Measurements from ENCODE around the gene MSI2. TPM values are rescaled to one million over a fixed set of nuclear protein-coding genes. Genes with fewer than 3 reads are reported as not detected.
"Not testable (repeated sequence)": the region's sequence is repeated elsewhere in the genome, so short reads cannot be mapped to it uniquely, and the experiment has no call there.

MSI2 gene
- total RNA-seq, 1 donor from 2014 or later = 96.8 TPM

GRCh38 chr17:57489321-57489720 lies 233.0 kb downstream of the MSI2 start:
- DNase-seq (ENCODE audit: missing footprints) = no peak

DNA sequence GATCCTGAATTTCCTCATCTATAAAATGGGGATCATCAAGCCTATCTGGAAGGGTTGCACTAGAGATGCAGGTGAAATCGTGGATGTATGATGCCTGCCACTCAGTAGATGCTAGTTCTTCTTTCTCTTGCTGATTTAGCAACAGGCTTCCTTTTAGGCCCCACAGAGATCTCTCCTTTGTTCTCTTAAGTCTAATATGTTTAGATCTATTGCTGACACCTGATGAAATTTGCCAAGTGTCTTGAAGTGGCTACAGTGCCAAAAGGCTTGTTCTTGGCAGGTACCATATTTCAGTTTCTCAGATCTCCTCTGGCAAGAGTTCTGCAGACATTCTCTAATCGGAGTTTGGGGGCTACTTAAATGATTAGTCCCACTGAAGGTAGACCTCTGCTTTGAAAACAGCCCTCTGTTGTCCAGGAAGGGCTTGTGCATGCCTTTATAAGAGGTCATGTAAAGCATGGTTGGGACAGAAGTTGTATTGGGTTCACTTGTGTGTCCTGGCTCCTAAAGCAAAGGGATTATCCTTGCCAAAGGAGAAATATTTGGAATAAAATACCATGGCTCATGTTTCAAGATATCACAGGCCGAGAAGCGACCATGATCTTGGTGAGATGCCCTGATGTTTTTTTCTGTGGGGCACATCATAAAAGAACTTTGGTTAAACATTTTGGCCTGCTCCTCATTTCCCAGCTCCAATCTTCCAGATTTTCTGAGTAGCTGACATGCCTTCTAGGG lies 234.0 kb downstream of the MSI2 start:
- ATAC-seq (no peak), DNase-seq (ENCODE audit: missing footprints) (no peak)
- intact Hi-C loops (cut with DNase I) = no loop called here

More at GRCh38 chr17:57489321-57489720, 233.0 kb downstream of the MSI2 start:
- ATAC-seq = no peak
- intact Hi-C loops (cut with DNase I) = no loop called here

DNA sequence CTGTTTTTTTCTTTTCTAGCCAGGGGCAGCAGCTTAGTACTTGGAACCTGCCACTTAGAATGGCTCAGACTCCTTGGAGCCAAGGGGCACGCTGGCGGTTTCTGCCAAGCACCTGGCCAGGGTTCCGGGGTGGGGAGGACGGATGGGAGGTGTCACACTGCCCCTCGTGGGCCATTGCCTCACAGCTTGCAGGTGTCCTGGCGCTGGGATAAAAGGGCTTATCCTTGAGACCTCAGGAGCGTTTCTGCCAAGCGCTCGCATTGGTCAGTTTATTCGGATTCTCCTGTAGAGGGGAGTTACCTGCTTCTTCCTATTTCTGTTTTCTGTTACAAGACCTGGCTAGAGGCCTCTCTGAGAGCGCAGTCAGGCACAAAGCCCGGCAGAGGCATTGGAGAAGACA lies 234.6 kb downstream of the MSI2 start:
- no peak for ATAC-seq
- no peak for DNase-seq (ENCODE audit: missing footprints)
- intact Hi-C loops (cut with DNase I) = no loop called here

DNA sequence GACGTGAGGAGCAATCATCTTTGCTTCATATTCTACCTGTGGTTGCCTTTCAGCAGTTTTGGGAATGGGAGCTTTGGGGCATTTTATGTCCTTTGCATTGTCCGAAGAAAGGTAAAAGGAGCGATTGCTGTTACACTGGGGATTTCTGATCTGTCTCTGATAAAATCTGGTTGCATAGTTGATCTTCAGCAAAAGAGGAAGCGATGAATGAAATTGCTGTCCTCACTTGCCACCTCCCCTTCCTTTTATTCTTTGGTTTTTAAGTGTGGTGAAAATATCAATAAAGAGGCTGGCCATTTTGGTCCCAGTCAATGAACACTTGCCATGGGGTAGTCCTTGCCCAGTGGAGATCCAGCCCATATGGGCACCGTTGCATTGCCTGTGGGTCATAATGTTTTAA lies 236.8 kb downstream of the MSI2 start:
- intact Hi-C loops (cut with DNase I) = no loop called here
- ATAC-seq (no peak), DNase-seq (ENCODE audit: missing footprints) (no peak)

DNA sequence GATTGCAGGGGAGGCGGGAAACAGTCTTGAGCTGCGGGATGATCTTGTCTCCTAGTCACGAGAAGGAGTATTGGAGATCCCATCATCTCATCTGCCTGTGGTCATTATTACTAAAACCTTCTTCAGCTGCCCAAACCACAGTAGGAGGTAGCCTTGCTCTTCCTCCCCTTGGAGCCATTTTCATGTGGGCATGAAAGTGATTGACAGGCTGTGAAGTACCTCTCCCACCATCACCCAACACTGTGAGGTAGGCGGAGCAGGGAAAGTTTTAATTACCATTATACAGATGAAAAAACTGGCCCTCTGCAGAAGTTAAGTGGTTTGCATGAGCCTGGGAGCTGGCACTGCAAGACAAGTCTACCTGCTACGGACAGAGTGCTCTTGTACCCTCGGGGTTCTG lies 237.3 kb downstream of the MSI2 start:
- DNase-seq (ENCODE audit: missing footprints) (no peak), ATAC-seq (no peak)
- intact Hi-C loops (cut with DNase I) = no loop called here

- intact Hi-C loops (cut with DNase I) = no loop called here
- ATAC-seq (no peak), DNase-seq (ENCODE audit: missing footprints) (no peak)
Measured at GRCh38 chr17:57494443-57494842, 238.1 kb downstream of the MSI2 start.

GRCh38 chr17:57495771-57496170 lies 239.4 kb downstream of the MSI2 start:
- no peak for DNase-seq (ENCODE audit: missing footprints)
- ATAC-seq = no peak
- intact Hi-C loops (cut with DNase I) = no loop called here

DNA sequence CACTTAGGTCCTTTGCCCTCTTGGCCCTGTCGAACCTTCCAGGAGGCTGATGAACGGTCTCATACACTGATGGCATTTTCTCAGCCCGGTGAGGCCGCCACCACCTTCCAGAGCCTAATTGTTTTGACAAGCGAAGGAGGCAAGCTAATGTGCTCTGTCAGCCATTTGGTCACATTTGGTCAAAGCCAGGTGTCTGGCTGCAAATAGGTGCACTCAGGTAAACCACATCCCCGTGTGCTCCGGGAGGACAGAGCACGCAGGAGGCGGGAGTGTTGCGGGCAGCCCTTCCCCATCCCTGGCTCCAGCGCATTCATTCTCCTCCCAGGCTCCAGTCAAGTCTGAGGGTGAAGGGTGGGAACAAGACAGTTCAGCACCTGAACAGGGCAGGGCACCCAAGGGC lies 240.1 kb downstream of the MSI2 start:
- DNase-seq (ENCODE audit: missing footprints) (no peak), ATAC-seq (no peak)
- intact Hi-C loops (cut with DNase I) = no loop called here

GRCh38 chr17:57498443-57498842 lies 242.1 kb downstream of the MSI2 start:
- intact Hi-C loops (cut with DNase I) = no loop called here
- DNase-seq (ENCODE audit: missing footprints) (no peak), ATAC-seq (no peak)

DNA sequence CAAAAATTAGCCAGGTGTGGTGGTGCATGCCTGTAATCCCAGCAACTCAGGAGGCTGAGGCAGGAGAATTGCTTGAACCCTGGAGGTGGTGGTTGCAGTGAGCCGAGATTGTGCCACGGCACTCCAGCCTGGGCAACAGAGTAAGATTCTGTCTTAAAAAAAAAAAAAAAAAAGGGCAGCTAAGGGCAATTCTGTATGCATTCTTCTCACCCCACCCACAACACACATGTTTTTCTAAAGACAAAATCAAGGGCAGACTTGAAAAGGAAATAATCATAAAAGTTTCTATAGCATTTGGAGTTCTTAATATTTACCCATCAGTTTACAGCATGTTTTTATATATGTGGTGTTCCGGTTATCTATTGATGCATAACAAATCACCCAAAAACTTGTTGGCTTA lies 242.9 kb downstream of the MSI2 start:
- intact Hi-C loops (cut with DNase I); ATAC-seq; DNase-seq (ENCODE audit: missing footprints): not testable (repeated sequence)

DNA sequence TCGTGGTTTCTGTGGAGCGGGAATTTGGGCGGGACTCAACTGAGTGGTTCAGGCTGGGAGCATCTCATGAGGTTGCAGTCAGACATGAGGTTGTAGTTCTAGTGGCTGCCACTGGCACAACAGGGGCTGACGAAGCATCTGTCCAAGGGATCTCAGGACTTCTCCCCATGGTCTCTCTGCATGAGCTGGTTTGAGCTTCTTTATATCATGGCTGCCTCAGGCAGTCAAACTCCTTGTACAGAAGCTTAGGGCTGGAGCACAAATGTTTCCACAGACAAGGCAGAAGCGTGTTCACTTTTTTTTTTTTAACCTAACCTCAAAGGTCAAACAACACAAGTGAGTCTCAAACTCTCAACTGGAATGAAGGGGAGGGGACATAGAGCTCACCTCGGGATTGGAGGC lies 243.3 kb downstream of the MSI2 start:
- DNase-seq (ENCODE audit: missing footprints) (no peak), ATAC-seq (no peak)
- intact Hi-C loops (cut with DNase I) = loop anchor here (10.0 kb wide), 1 partner anchor 75 kb away; no protein-coding TSS in a partner anchor

DNA sequence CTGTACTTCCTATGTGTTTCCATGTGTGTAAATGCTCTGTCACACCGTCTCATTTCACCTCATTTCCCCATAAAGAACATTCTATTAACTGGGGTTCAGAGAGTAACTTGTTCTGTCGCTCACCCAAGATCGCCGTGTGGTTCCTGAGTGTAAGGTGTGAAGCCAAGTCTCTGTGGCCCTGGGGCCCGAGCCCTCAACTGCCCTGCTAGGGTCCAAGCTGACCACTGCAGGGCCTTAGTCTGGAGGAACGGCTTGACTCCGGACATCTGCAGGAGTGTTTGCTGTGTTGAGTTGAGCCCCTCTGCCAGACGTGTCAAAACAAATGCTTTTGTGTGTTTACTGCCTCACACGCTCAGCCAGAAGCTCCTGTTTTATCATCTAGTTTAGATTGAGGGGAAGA lies 244.7 kb downstream of the MSI2 start:
- peak; percentile 21 for ATAC-seq
- intact Hi-C loops (cut with DNase I) = loop anchor here (10.0 kb wide), 1 partner anchor 74 kb away; no protein-coding TSS in a partner anchor
- DNase-seq (ENCODE audit: missing footprints) = no peak

DNA sequence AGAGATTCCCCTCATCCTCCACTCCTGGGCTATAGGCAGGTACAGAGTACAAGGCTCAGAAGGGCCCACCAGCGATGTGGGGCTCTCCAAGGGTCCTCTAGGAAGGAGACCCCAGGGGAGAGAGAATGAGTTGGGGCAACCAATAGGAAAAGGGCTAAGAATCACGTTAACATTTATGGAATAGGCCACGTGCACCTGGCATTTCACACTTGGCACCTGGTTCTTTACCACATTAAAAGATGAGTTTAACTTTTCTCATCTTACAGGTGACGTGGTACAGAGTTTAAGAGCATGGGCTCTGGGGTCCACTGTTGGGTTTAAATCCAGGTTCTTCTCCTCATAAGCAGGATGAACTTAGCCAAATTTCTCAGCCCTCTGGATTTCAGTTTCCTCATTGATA lies 245.7 kb downstream of the MSI2 start:
- intact Hi-C loops (cut with DNase I) = loop anchor here (10.0 kb wide), 1 partner anchor 73 kb away; no protein-coding TSS in a partner anchor
- DNase-seq (ENCODE audit: missing footprints) (no peak), ATAC-seq (no peak)

DNA sequence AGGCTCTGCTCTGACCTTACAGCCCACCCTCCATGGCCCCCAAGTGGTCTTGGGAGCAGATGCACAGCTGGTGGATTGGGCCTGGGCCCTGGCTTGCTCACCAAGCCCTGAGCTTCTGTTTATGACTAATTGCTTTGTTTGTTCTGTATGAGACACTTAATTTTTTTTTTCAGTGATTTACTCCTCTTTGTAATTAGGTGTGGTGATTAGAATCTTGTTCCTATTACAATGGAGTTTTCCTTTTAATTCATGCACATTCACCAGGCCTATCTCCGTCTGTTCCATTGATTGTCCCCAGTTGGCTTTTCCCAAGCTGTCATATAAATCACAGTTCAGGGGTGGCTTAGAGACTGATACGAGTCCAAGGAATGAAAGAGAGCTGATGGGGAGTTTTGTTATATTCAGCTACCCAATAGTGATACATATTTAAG lies 246.5 kb downstream of the MSI2 start:
- DNase-seq (ENCODE audit: missing footprints) (no peak), ATAC-seq (no peak)
- intact Hi-C loops (cut with DNase I) = loop anchor here (10.0 kb wide), 1 partner anchor 72 kb away; no protein-coding TSS in a partner anchor

DNA sequence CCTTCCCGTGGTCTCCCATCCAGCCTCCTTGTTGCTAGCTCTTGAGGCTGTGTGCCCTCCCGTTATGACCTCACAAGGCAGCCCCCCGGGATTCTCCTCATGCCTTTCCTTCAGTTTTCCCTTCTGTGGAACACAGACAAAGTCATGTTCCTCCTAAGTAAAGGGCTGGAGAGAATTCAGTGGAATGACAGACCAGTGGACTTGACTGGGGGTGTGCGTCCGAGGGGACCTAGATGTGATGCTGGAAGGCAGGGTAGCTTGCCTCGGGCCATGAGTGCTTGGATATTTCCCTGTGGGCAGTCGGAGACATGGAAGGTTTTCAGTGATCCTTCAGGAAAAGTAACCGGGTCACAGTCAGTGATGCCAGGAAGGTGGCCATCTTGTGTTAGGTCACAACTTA lies 247.9 kb downstream of the MSI2 start:
- ATAC-seq (no peak), DNase-seq (ENCODE audit: missing footprints) (no peak)
- intact Hi-C loops (cut with DNase I) = loop anchor here (10.0 kb wide), 1 partner anchor 71 kb away; no protein-coding TSS in a partner anchor

- DNase-seq (ENCODE audit: missing footprints) = no peak
- intact Hi-C loops (cut with DNase I) = loop anchor here (10.0 kb wide), 1 partner anchor 69 kb away; no protein-coding TSS in a partner anchor
- peak; percentile 40 for ATAC-seq
Measured at GRCh38 chr17:57505841-57506773, 249.8 kb downstream of the MSI2 start.

GRCh38 chr17:57506774-57507127 lies 250.4 kb downstream of the MSI2 start:
- intact Hi-C loops (cut with DNase I) = loop anchor here (10.0 kb wide), 1 partner anchor 68 kb away; no protein-coding TSS in a partner anchor
- peak; percentile 14 for ATAC-seq
- no peak for DNase-seq (ENCODE audit: missing footprints)

- ATAC-seq = no peak
- DNase-seq (ENCODE audit: missing footprints) = no peak
- intact Hi-C loops (cut with DNase I) = loop anchor here (10.0 kb wide), 1 partner anchor 67 kb away; no protein-coding TSS in a partner anchor
Measured at GRCh38 chr17:57507828-57508227, 251.5 kb downstream of the MSI2 start.

DNA sequence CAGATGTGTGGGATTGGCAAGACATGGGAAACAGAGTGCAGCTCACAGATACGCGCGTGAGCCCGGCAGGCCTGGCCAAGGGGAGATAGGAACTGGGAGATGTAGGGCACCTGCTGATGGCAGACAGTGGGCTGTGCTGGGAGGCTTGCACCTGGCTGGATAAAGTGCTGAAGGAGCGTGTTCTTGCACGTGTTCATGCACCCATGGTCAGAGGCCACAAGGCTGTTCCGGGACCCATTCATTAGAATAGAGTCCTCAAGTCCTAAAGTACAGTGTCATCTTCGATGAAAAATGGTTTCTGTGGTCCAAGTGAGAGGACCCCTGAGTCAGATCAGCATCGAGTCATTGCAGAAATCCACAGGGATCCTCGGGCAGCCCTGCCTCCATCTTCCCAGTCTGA lies 252.3 kb downstream of the MSI2 start:
- DNase-seq (ENCODE audit: missing footprints) = no peak
- intact Hi-C loops (cut with DNase I) = loop anchor here (10.0 kb wide), 1 partner anchor 66 kb away; no protein-coding TSS in a partner anchor
- ATAC-seq = no peak

Data from Right ventricle myocardium inferior (tissue), 1 donor.